Activated T-cell treated with anti-CD3 and anti-CD28 coated beads, Interleukin-2, amount 50 U/mL, for 48 hours (primary cell): ENCODE results near the gene MRO.
"Not testable (repeated sequence)": the region's sequence is repeated elsewhere in the genome, so short reads cannot be mapped to it uniquely, and the experiment has no call there.

Experiments used
- DNase-seq, 2 experiments: peaks; one replicate each; pipeline ENCODE4 v3.0.0-alpha.2; 2020

Gene MRO

GRCh38 chr18:50819728-50820378, at the start of gene MRO:
Gene MRO (minus strand): TSS chr18:50820016. CDS start chr18:50809400, 10,616 bp downstream.
- peak; percentile 84 to 87 for DNase-seq

- no peak for DNase-seq
Measured at GRCh38 chr18:50869150-50869549, 49.3 kb upstream of the MRO start.

DNA sequence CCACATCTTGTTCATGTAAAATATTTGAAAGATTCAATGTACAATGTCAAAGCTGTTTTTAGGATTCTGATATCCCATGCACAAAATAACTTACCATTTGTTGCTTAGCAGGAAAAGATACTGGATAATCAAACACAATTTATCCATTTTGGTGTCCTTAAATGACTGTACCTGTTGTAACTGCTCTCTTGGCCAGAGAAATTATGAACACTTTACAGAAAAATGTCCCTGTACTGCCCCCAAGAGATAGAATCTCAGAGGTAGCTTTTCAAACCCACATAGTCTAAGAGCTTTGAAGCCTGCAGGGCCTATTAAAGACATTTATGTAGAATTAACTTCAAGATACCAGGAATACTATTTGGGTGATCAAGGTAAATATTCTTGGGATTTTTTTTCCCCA, 46.9 kb upstream of the MRO start:
- no peak for DNase-seq

GRCh38 chr18:50863840-50864375, 44.1 kb upstream of the MRO start:
- DNase-seq = no peak

DNA sequence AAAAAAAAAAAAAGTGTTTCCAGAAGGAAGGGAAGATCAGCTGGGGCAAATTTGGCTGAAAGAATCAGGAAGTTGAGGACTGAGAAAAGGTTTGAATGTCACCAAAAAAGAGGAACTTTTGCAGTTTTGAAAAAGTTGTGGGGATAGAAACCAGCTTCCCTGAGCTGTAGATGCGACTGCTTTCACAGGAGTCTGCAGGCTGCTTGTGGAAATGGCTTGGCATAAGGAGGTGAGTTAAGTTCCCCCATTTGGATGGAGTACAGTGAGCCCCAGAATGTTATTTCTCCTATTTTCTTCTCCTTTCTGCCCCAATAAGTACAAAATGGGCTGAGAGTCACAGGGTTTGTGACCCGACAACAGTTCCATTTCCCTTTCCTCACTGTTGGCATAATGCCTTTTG, 42.6 kb upstream of the MRO start:
- DNase-seq = no peak

DNA sequence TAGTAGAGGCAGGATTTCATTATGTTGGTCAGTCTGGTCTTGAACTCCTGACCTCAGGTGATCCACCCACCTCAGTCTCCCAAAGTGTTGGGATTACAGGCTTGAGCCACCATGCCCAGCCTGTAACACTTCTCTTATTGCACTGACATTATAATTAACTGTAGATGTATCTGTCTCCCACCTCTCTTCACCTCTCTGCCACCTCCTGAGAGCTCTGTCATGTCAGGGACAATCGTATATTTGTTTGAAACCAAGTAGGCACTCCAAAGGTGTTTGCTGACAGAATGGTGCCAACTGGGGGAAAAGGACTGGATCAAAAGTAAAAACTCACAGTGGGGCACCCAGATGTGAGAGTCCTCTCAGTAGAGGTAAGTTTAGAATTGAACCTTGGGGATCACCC, 41.8 kb upstream of the MRO start:
- DNase-seq = no peak

GRCh38 chr18:50859793-50860555, 40.2 kb upstream of the MRO start:
- no peak for DNase-seq

GRCh38 chr18:50857694-50858093, 37.9 kb upstream of the MRO start:
- no peak for DNase-seq

DNA sequence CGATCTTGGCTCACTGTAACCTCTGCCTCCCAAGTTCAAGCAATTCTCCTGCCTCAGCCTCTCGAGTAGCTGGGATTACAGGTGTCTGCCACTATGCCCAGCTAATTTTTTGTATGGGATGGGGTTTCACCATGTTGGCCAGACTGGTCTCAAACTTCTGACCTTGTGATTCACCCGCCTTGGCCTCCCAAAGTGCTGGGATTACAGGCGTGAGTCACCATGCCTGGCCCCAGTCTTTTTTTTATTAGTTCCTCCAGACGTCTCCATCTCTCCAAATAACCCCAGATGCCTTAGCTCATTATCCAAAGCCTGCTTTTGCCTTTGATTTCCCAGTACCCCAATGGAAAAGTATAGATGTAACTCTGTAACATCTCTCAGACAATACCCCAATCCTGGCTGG, 37.4 kb upstream of the MRO start:
- DNase-seq = not testable (repeated sequence)

- no peak for DNase-seq
Measured at GRCh38 chr18:50855976-50856757, 36.4 kb upstream of the MRO start.

DNA sequence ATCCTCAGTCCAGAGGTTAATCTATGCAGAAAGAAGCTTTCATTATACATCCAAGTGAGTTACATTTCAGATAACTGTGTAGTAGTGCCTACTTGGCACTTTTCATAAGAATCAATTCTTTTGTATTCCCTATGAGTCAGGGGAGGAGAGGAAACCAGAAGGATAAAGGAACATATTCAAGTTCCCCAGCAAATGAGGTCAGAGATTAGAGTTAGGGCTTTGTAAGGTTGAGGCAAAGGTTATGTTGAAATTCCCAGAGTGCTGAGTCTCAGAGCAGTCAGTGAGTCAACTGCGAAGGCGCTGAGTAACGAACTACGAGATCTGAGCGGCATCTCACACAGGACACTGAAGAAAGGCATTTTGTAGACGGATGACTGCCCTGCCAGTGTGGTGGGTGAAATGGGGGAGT, 34.1 kb upstream of the MRO start:
- no peak for DNase-seq

- no peak for DNase-seq
Measured at GRCh38 chr18:50850307-50851065, 30.7 kb upstream of the MRO start.

GRCh38 chr18:50849419-50849821, 29.6 kb upstream of the MRO start:
- no peak for DNase-seq

- no peak for DNase-seq
Measured at GRCh38 chr18:50848991-50849390, 29.2 kb upstream of the MRO start.

GRCh38 chr18:50848061-50848551, 28.3 kb upstream of the MRO start:
- DNase-seq = no peak

DNA sequence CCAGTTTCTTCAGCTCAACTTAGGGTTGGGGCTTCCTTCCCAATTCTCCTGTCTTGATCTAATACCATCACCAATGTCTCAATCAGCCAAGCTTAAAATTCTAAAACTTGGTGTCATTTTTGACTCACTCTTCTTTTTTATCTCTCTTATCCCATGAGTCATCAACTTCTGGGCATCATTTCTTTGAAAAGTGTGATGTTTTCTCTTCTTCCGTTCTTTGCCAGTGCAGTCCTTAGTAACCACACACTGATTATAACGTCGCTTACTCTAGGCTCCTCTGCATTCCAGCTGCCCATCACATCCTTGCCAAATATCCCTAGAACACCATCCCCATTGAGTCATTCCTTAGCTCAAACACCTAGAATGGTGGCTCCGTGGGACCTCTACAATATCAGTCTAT, 27.4 kb upstream of the MRO start:
- no peak for DNase-seq

GRCh38 chr18:50844960-50845359, 25.1 kb upstream of the MRO start:
- no peak for DNase-seq

DNA sequence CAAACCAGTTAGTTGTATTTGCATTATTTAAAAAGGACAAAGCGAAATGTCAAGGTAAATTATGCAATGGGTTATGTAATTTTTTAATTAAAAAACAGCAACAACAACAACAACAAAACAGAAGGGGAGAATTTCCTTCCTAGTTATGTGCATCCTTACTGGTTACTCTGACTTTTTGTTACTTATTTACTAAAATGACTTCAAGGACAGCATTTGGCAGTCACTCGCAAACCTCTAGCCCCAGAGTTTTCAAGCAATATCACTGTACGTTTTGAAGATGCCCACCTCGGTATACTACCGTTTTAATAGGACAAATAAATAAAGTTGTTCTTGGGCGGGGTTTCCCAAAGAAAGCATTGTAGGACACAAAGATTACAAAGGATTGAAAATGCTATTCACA, 24.7 kb upstream of the MRO start:
- DNase-seq = no peak

GRCh38 chr18:50842846-50843245, 23.0 kb upstream of the MRO start:
- DNase-seq = no peak

DNA sequence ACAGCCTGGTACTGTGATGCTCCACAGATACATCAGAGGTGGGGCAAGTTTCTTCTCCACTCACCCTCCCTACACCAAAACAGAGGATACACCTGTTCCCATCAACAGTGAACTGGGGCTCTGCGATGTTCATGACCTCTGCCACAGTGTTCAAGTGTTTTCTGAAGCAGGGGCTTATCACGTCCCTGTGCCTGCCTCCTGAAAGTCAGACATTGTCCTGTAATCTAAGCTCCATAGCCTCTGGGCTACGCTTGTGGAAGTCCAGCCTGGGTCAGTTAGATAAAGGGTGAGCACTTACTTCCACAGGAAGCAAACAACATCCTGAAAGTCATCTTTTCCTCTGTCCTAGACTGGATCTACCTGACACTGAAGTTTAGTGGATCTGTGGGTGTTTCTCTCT, 20.2 kb upstream of the MRO start:
- no peak for DNase-seq

GRCh38 chr18:50839341-50839740, 19.5 kb upstream of the MRO start:
- DNase-seq = no peak

DNA sequence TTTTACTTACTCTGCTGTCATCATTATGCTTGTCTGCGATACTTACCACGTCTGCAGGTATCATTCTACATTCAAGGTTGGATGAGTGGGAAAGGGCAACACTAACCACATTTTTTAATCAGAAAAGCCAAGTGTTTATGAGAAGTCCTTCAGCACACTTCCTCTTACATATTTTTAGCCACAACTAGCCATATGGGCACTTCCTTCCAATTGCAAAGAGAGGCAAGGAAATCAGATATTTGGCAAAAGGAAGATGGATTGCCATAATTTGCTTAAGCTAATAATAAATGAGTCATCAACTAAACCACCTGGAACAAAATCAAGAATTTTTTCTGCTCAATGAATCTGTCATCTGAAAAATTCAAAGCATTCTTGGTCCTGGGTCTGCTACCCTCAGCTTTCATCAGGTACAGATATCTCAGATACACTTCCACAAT, 16.7 kb upstream of the MRO start:
- DNase-seq = no peak

GRCh38 chr18:50833496-50833895, 13.7 kb upstream of the MRO start:
- DNase-seq = not testable (repeated sequence)
